AG04450 (cell line): ENCODE measurements around the gene CD1B. TPM values are rescaled to one million over a fixed set of nuclear protein-coding genes. Genes with fewer than 3 reads are reported as not detected.
"Not testable (repeated sequence)": the region's sequence is repeated elsewhere in the genome, so short reads cannot be mapped to it uniquely, and the experiment has no call there.

Experiments used
- CTCF ChIA-PET: fragments of 300-600, 350-600 bp; formaldehyde crosslinking; extraction: SDS; loops from one replicate; lab custom pipeline; 2022; ENCODE audit warnings: antibody characterized with exemption, inconsistent platforms; lab: Charles Lee
- POLR2A ChIA-PET: fragments of 350-600 bp; formaldehyde crosslinking; extraction: SDS; loops from one replicate; lab custom pipeline; 2021; ENCODE audit warnings: antibody characterized with exemption, inconsistent platforms; lab: Yijun Ruan, JAX
- DNase-seq: peaks from one replicate; pipeline ENCODE4 v3.0.0-alpha.2; 2011; ENCODE audit warnings: low read depth, low spot score
- H3K27ac ChIP-seq: one replicate; pipeline ENCODE4 v1.5.1; 2012; ENCODE audit warnings: low read depth, low read length, control low read depth
- H3K27me3 ChIP-seq: one replicate; pipeline ENCODE4 v1.6.0; 2012; ENCODE audit warnings: low read length; ENCODE audit not compliant: control insufficient read depth, insufficient read depth
- H3K4me3 ChIP-seq: 2 replicates; pipeline ENCODE4 v1.5.1; 2011; ENCODE audit warnings: mild to moderate bottlenecking, low read depth, low read length, control low read depth
- H3K9me3 ChIP-seq: 2 replicates; pipeline ENCODE4 v1.5.1; 2012; ENCODE audit warnings: low read length; ENCODE audit not compliant: control insufficient read depth, insufficient read depth
- polyA plus RNA-seq: library from polyadenylated mRNA; depleted of rRNA; stranded (reverse); fragments of >200 nt; gene quantifications from 2 replicates; pipeline ENCODE4 v1.2.3, GENCODE V29; 2011
- TF ChIP-seq, protein P1 (sequence below): IDR thresholded peaks from 2 replicates; pipeline ENCODE4 v1.5.1; 2011; ENCODE audit warnings: low read depth, low read length, control low read depth, inconsistent platforms

CD1B gene
- polyA plus RNA-seq, 1 experiment = not detected

DNA sequence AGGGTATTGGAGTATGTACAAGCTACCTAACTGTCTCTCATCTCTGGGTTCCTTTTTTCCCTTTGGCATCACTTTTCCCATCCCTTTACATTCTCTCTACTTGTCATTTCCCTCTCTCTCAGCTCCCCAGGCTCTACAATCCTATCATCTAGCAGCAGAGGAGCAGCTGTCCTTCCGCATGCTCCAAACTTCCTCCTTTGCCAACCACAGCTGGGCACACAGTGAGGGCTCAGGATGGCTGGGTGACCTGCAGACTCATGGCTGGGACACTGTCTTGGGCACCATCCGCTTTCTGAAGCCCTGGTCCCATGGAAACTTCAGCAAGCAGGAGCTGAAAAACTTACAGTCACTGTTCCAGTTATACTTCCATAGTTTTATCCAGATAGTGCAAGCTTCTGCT is 22.9 kb upstream of the CD1B start:
- POLR2A ChIA-PET = no interaction called here
- no peak for DNase-seq

GRCh38 chr1:158353303-158354075 is 22.2 kb upstream of the CD1B start, which contains the start of gene CD1E:
Gene CD1E, plus strand, starts transcription at chr1:158353894. Its CDS starts 95 bp downstream, at chr1:158353989.
- ChIA-PET CTCF (no interaction called here), POLR2A (no interaction called here)
- H3K27me3 ChIP-seq = no peaks in the 10 kb centered on the region
- no peak for DNase-seq
- no peak within 1 kb of the TSS for H3K4me3 ChIP-seq
- TF ChIP-seq, protein P1, sequence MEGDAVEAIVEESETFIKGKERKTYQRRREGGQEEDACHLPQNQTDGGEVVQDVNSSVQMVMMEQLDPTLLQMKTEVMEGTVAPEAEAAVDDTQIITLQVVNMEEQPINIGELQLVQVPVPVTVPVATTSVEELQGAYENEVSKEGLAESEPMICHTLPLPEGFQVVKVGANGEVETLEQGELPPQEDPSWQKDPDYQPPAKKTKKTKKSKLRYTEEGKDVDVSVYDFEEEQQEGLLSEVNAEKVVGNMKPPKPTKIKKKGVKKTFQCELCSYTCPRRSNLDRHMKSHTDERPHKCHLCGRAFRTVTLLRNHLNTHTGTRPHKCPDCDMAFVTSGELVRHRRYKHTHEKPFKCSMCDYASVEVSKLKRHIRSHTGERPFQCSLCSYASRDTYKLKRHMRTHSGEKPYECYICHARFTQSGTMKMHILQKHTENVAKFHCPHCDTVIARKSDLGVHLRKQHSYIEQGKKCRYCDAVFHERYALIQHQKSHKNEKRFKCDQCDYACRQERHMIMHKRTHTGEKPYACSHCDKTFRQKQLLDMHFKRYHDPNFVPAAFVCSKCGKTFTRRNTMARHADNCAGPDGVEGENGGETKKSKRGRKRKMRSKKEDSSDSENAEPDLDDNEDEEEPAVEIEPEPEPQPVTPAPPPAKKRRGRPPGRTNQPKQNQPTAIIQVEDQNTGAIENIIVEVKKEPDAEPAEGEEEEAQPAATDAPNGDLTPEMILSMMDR = no peak
- H3K9me3 ChIP-seq = peaks cover 16% of the 10 kb centered on the region
- H3K27ac ChIP-seq = no peak within 1 kb of the TSS

More for the DNA sequence above, 22.9 kb upstream of the CD1B start:
- H3K27ac ChIP-seq = no peak overlapping the region
- TF ChIP-seq, protein P1 = no peak
- no peak overlapping the region for H3K4me3 ChIP-seq
- H3K27me3 ChIP-seq = no peaks in the 10 kb centered on the region
- peaks cover 11% of the 10 kb centered on the region for H3K9me3 ChIP-seq
- CTCF ChIA-PET = no interaction called here

DNA sequence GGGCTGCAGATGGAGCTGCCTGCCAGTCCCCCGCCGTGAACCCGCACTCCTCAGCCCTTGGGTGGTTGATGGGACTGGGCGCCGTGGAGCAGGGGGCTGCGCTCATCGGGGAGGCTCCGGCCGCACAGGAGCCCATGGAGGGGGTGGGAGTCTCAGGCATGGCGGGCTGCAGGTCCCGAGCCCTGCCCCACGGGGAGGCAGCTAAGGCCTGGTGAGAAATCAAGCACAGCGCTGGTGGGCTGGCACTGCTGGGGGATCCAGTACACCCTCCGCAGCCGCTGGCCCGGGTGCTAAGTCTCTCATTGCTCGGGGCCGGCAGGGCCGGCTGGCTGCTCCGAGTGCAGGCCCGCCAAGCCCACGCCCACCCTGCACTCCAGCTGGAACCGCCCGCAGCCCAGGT is 17.6 kb upstream of the CD1B start:
- H3K27ac ChIP-seq = not testable (repeated sequence)

DNA sequence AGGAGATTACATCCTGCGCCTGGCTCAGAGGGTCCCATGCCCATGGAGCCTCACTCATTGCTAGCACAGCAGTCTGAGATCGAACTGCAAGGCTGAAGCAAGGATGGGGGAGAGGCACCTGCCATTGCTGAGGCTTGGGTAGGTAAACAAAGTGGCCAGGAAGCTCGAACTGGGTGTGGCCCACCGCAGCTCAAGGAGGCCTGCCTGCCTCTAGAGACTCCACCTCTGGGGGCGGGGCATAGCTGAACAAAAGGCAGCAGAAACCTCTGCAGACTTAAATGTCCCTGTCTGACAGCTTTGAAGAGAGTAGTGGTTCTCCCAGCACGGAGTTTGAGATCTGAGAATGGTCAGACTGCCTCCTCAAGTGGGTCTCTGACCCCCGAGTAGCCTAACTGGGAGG is 5.1 kb upstream of the CD1B start:
- DNase-seq, H3K9me3 ChIP-seq, POLR2A ChIA-PET, CTCF ChIA-PET, H3K4me3 ChIP-seq, H3K27me3 ChIP-seq, H3K27ac ChIP-seq: not testable (repeated sequence)

More for the DNA sequence above, 17.6 kb upstream of the CD1B start:
- H3K27me3 ChIP-seq, DNase-seq, H3K4me3 ChIP-seq, CTCF ChIA-PET, POLR2A ChIA-PET: not testable (repeated sequence)
- peaks cover 13% of the 10 kb centered on the region for H3K9me3 ChIP-seq

DNA sequence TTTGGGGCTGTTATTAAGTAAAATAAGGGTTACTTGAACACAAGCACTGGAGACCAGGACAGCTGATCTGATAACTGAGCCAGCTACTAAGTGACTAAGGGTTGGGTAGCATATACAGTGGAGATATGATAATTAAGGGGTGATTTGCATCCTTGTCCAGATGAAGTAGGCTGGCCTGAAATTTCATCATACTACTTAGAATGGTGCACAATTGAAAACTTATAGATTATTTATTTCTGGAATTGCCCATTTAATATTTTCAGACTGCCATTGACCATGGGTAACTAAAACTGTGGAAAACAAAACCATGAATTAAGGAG is 3.8 kb upstream of the CD1B start:
- ChIA-PET POLR2A (no interaction called here), CTCF (no interaction called here)
- Histone ChIP-seq H3K4me3 (no peak overlapping the region), H3K9me3 (no peaks in the 10 kb centered on the region; the same call in 1 of the 2 replicates), H3K27ac (no peak overlapping the region), H3K27me3 (no peaks in the 10 kb centered on the region)
- TF ChIP-seq, protein P1 = no peak
- no peak for DNase-seq

GRCh38 chr1:158334526-158335212 is 3.3 kb upstream of the CD1B start:
- TF ChIP-seq, protein P1 = no peak
- Histone ChIP-seq H3K27me3 (no peaks in the 10 kb centered on the region), H3K4me3 (no peak overlapping the region), H3K27ac (no peak overlapping the region), H3K9me3 (no peaks in the 10 kb centered on the region; the same call in 1 of the 2 replicates)
- no peak for DNase-seq
- CTCF ChIA-PET = no interaction called here
- POLR2A ChIA-PET = no interaction called here
